ENCODE results near the gene RBKS. TPM values are rescaled to one million over a fixed set of nuclear protein-coding genes. Genes with fewer than 3 reads are reported as not detected.

Gene RBKS
- total and polyA plus RNA-seq, 2 of the 13 experiments (the other 11 are each of a cell fraction or from before 2014, with no cell fraction given), result 7.7 to 8.3 TPM

DNA sequence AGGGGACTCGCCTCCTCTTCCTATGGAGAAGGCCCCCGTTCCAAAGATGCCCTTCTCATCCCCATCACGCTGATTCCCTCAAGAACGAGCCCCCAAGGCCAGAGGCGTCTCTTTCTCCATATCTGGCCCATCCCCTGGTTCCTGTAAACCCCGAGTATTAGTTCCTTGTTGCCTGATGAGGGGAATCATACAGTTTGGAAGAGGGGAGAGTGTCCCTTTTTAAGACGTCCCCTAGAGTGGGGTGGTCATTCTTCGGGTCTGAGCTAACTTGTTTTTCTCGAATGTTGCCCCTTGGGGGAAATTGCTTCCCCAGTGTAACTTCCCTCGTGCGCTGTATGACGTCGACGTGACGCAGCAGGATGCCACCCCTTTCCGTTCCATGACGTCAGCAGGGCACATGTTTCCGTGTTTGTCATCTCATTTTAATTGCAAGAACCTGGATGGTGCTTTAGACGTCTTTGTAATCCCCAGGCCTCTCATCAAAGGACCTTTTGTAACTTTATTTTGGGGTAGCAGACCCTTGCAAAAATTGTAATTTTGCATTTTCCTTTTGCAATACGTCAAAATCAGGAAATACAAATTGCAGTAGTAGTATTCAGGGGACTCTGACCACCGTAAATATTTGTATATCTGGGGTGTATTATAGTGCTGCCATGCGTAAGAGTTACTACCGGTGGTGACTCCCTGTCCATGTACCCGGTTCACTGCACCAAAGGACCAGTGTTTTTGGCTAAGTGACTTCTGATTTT, 911 bp upstream of the RBKS start (continued):
- TF ChIP-seq, protein P1, sequence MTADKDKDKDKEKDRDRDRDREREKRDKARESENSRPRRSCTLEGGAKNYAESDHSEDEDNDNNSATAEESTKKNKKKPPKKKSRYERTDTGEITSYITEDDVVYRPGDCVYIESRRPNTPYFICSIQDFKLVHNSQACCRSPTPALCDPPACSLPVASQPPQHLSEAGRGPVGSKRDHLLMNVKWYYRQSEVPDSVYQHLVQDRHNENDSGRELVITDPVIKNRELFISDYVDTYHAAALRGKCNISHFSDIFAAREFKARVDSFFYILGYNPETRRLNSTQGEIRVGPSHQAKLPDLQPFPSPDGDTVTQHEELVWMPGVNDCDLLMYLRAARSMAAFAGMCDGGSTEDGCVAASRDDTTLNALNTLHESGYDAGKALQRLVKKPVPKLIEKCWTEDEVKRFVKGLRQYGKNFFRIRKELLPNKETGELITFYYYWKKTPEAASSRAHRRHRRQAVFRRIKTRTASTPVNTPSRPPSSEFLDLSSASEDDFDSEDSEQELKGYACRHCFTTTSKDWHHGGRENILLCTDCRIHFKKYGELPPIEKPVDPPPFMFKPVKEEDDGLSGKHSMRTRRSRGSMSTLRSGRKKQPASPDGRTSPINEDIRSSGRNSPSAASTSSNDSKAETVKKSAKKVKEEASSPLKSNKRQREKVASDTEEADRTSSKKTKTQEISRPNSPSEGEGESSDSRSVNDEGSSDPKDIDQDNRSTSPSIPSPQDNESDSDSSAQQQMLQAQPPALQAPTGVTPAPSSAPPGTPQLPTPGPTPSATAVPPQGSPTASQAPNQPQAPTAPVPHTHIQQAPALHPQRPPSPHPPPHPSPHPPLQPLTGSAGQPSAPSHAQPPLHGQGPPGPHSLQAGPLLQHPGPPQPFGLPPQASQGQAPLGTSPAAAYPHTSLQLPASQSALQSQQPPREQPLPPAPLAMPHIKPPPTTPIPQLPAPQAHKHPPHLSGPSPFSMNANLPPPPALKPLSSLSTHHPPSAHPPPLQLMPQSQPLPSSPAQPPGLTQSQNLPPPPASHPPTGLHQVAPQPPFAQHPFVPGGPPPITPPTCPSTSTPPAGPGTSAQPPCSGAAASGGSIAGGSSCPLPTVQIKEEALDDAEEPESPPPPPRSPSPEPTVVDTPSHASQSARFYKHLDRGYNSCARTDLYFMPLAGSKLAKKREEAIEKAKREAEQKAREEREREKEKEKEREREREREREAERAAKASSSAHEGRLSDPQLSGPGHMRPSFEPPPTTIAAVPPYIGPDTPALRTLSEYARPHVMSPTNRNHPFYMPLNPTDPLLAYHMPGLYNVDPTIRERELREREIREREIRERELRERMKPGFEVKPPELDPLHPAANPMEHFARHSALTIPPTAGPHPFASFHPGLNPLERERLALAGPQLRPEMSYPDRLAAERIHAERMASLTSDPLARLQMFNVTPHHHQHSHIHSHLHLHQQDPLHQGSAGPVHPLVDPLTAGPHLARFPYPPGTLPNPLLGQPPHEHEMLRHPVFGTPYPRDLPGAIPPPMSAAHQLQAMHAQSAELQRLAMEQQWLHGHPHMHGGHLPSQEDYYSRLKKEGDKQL (CRISPR knock-in tag; IDR thresholded peaks at IDR 0.05; ENCODE audit: low read depth), result no peak
- TF ChIP-seq, protein P2, sequence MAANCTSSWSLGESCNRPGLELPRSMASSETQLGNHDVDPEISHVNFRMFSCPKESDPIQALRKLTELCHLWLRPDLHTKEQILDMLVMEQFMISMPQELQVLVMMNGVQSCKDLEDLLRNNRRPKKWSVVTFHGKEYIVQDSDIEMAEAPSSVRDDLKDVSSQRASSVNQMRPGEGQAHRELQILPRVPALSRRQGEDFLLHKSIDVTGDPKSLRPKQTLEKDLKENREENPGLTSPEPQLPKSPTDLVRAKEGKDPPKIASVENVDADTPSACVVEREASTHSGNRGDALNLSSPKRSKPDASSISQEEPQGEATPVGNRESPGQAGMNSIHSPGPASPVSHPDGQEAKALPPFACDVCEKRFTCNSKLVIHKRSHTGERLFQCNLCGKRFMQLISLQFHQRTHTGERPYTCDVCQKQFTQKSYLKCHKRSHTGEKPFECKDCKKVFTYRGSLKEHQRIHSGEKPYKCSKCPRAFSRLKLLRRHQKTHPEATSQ (CRISPR knock-in tag; IDR thresholded peaks at IDR 0.05; ENCODE audit: borderline replicate concordance), result no peak
- no peak for TF ChIP-seq ADNP (CRISPR knock-in tag; IDR thresholded peaks at IDR 0.05)
- no peak for TF ChIP-seq SIX4 (CRISPR knock-in tag; IDR thresholded peaks at IDR 0.05)
- no peak for TF ChIP-seq TAF1 (CRISPR knock-in tag; IDR thresholded peaks at IDR 0.05)
- TF ChIP-seq, protein P3, sequence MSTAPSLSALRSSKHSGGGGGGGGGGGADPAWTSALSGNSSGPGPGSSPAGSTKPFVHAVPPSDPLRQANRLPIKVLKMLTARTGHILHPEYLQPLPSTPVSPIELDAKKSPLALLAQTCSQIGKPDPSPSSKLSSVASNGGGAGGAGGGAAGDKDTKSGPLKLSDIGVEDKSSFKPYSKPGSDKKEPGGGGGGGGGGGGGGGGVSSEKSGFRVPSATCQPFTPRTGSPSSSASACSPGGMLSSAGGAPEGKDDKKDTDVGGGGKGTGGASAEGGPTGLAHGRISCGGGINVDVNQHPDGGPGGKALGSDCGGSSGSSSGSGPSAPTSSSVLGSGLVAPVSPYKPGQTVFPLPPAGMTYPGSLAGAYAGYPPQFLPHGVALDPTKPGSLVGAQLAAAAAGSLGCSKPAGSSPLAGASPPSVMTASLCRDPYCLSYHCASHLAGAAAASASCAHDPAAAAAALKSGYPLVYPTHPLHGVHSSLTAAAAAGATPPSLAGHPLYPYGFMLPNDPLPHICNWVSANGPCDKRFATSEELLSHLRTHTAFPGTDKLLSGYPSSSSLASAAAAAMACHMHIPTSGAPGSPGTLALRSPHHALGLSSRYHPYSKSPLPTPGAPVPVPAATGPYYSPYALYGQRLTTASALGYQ (CRISPR knock-in tag; IDR thresholded peaks at IDR 0.05), result no peak
- no peak for TF ChIP-seq THYN1 (CRISPR knock-in tag; IDR thresholded peaks at IDR 0.05; ENCODE audit: borderline replicate concordance, low read depth)
- TF ChIP-seq, protein P4, sequence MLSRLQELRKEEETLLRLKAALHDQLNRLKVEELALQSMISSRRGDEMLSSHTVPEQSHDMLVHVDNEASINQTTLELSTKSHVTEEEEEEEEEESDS (CRISPR knock-in tag; IDR thresholded peaks at IDR 0.05; ENCODE audit: borderline replicate concordance), result no peak
- no peak for TF ChIP-seq TCF7L2 (IDR thresholded peaks at IDR 0.05; ENCODE audit: low read depth, low read length)
- no peak for TF ChIP-seq SUZ12 (IDR thresholded peaks at IDR 0.05; ENCODE audit: low read depth, low read length)
- TF ChIP-seq, protein P5, sequence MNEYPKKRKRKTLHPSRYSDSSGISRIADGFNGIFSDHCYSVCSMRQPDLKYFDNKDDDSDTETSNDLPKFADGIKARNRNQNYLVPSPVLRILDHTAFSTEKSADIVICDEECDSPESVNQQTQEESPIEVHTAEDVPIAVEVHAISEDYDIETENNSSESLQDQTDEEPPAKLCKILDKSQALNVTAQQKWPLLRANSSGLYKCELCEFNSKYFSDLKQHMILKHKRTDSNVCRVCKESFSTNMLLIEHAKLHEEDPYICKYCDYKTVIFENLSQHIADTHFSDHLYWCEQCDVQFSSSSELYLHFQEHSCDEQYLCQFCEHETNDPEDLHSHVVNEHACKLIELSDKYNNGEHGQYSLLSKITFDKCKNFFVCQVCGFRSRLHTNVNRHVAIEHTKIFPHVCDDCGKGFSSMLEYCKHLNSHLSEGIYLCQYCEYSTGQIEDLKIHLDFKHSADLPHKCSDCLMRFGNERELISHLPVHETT (CRISPR knock-in tag; conservative IDR thresholded peaks at IDR 0.05), result no peak
- no peak for TF ChIP-seq SP140L (CRISPR knock-in tag; IDR thresholded peaks at IDR 0.05; ENCODE audit: borderline replicate concordance)
- no peak for TF ChIP-seq ZNF547 (CRISPR knock-in tag; IDR thresholded peaks at IDR 0.05)
- TF ChIP-seq ZKSCAN1 (IDR thresholded peaks at IDR 0.05; ENCODE audit: low read length), result no peak
- no peak for TF ChIP-seq NFE2L1 (CRISPR knock-in tag; IDR thresholded peaks at IDR 0.05; ENCODE audit: borderline replicate concordance)
- TF ChIP-seq SRY (CRISPR knock-in tag; IDR thresholded peaks at IDR 0.05), result no peak
- TF ChIP-seq JARID2 (CRISPR knock-in tag; IDR thresholded peaks at IDR 0.05; ENCODE audit: insufficient replicate concordance), result no peak
- no peak for TF ChIP-seq POLR2G (IDR thresholded peaks at IDR 0.05; ENCODE audit: low read depth, low read length)
- no peak for TF ChIP-seq PCBP2 (optimal IDR thresholded peaks at IDR 0.05; ENCODE audit: low read depth, low read length, poor library complexity, severe bottlenecking)
- TF ChIP-seq RFX1 (IDR thresholded peaks at IDR 0.05), result no peak

Measured in HepG2 (cell line).